CD4-positive, alpha-beta T cell treated with Interleukin-10 for 1 hour (primary cell): Measurements from ENCODE around the gene ZNF281.
A peak's percentile ranks its signal among the peaks of the same experiment; 100 is the strongest.
"Not testable (repeated sequence)": the region's sequence is repeated elsewhere in the genome, so short reads cannot be mapped to it uniquely, and the experiment has no call there.

Source experiments
- DNase-seq: peaks from one replicate; pipeline ENCODE4 v3.0.0-alpha.2; 2020

ZNF281 gene

GRCh38 chr1:200409761-200410565, at the start of gene ZNF281:
Gene ZNF281, minus strand, starts transcription at chr1:200410036. Its CDS starts 331 bp downstream, at chr1:200409705.
- peak; percentile 96 for DNase-seq

GRCh38 chr1:200458780-200459179, 48.9 kb upstream of the ZNF281 start:
- DNase-seq = no peak

GRCh38 chr1:200457810-200458209, 48.0 kb upstream of the ZNF281 start:
- no peak for DNase-seq

- no peak for DNase-seq
Measured at GRCh38 chr1:200454425-200454824, 44.6 kb upstream of the ZNF281 start.

GRCh38 chr1:200453553-200453905, 43.7 kb upstream of the ZNF281 start:
- DNase-seq = no peak

GRCh38 chr1:200452850-200453552, 43.2 kb upstream of the ZNF281 start:
- no peak for DNase-seq

- DNase-seq = no peak
Measured at GRCh38 chr1:200448034-200448762, 38.4 kb upstream of the ZNF281 start.

- no peak for DNase-seq
Measured at GRCh38 chr1:200445213-200445612, 35.4 kb upstream of the ZNF281 start.

GRCh38 chr1:200444478-200444877, 34.6 kb upstream of the ZNF281 start:
- DNase-seq = no peak

- no peak for DNase-seq
Measured at GRCh38 chr1:200443860-200444259, 34.0 kb upstream of the ZNF281 start.

- DNase-seq = no peak
Measured at GRCh38 chr1:200442537-200443156, 32.8 kb upstream of the ZNF281 start.

- no peak for DNase-seq
Measured at GRCh38 chr1:200442023-200442422, 32.2 kb upstream of the ZNF281 start.

GRCh38 chr1:200438911-200439310, 29.1 kb upstream of the ZNF281 start:
- no peak for DNase-seq

GRCh38 chr1:200438413-200438812, 28.6 kb upstream of the ZNF281 start:
- not testable (repeated sequence) for DNase-seq

- peak; percentile 28 for DNase-seq
Measured at GRCh38 chr1:200437556-200438203, 27.8 kb upstream of the ZNF281 start.

GRCh38 chr1:200437088-200437487, 27.3 kb upstream of the ZNF281 start:
- DNase-seq = no peak

GRCh38 chr1:200436436-200436835, 26.6 kb upstream of the ZNF281 start:
- no peak for DNase-seq

GRCh38 chr1:200435200-200435780, 25.5 kb upstream of the ZNF281 start:
- DNase-seq = no peak

GRCh38 chr1:200433586-200433985, 23.8 kb upstream of the ZNF281 start:
- DNase-seq = no peak

- no peak for DNase-seq
Measured at GRCh38 chr1:200432586-200432985, 22.8 kb upstream of the ZNF281 start.

- no peak for DNase-seq
Measured at GRCh38 chr1:200429221-200429751, 19.4 kb upstream of the ZNF281 start.
